ENCODE data around the gene CFAP100.

The CFAP100 gene

GRCh38 chr3:126459763-126460127 lies 65.0 kb downstream of the CFAP100 start:
- H3K4me1 ChIP-seq (ENCODE audit: insufficient read depth, insufficient read length), result no peaks in the 10 kb centered on the region
- H3K27me3 ChIP-seq (ENCODE audit: insufficient read depth, insufficient read length), result no peaks in the 10 kb centered on the region
- no peak overlapping the region for H3K4me3 ChIP-seq (ENCODE audit: insufficient read length, low read depth)
- no peak for DNase-seq (ENCODE audit: low read depth, low spot score)
- TF ChIP-seq YY1 (IDR thresholded peaks at IDR 0.05; ENCODE audit: insufficient read depth, insufficient read length) (no peak), ZNF274 (IDR thresholded peaks at IDR 0.05; ENCODE audit: low read depth, low read length) (no peak), SUZ12 (IDR thresholded peaks at IDR 0.05; ENCODE audit: extremely low read depth, insufficient read depth, insufficient read length) (no peak)
- peaks cover 90% of the 10 kb centered on the region for H3K36me3 ChIP-seq (ENCODE audit: insufficient read depth, insufficient read length, low read length)
- no peaks in the 10 kb centered on the region for H3K9me3 ChIP-seq (ENCODE audit: insufficient read depth, low read length)
- no peak overlapping the region for H3K9ac ChIP-seq (ENCODE audit: insufficient read length, low read depth)

- Histone ChIP-seq H3K9me3 (ENCODE audit: insufficient read depth, low read length) (no peaks in the 10 kb centered on the region), H3K36me3 (ENCODE audit: insufficient read depth, insufficient read length, low read length) (peaks cover 90% of the 10 kb centered on the region), H3K4me3 (ENCODE audit: insufficient read length, low read depth) (no peak overlapping the region), H3K27me3 (ENCODE audit: insufficient read depth, insufficient read length) (no peaks in the 10 kb centered on the region), H3K4me1 (ENCODE audit: insufficient read depth, insufficient read length) (no peaks in the 10 kb centered on the region), H3K9ac (ENCODE audit: insufficient read length, low read depth) (no peak overlapping the region)
- TF ChIP-seq YY1 (IDR thresholded peaks at IDR 0.05; ENCODE audit: insufficient read depth, insufficient read length), result no peak
- TF ChIP-seq ZNF274 (IDR thresholded peaks at IDR 0.05; ENCODE audit: low read depth, low read length), result no peak
- no peak for TF ChIP-seq SUZ12 (IDR thresholded peaks at IDR 0.05; ENCODE audit: extremely low read depth, insufficient read depth, insufficient read length)
- DNase-seq (ENCODE audit: low read depth, low spot score), result no peak
These were observed 65.7 kb downstream of the CFAP100 start for GRCh38 chr3:126460381-126460780.

GRCh38 chr3:126461450-126462070 lies 66.9 kb downstream of the CFAP100 start:
- no peak overlapping the region for H3K4me3 ChIP-seq (ENCODE audit: insufficient read length, low read depth)
- DNase-seq (ENCODE audit: low read depth, low spot score), result no peak
- peaks cover 96% of the 10 kb centered on the region for H3K36me3 ChIP-seq (ENCODE audit: insufficient read depth, insufficient read length, low read length)
- H3K9ac ChIP-seq (ENCODE audit: insufficient read length, low read depth), result no peak overlapping the region
- H3K27me3 ChIP-seq (ENCODE audit: insufficient read depth, insufficient read length), result no peaks in the 10 kb centered on the region
- no peaks in the 10 kb centered on the region for H3K4me1 ChIP-seq (ENCODE audit: insufficient read depth, insufficient read length)
- no peaks in the 10 kb centered on the region for H3K9me3 ChIP-seq (ENCODE audit: insufficient read depth, low read length)
- TF ChIP-seq SUZ12 (IDR thresholded peaks at IDR 0.05; ENCODE audit: extremely low read depth, insufficient read depth, insufficient read length) (no peak), YY1 (IDR thresholded peaks at IDR 0.05; ENCODE audit: insufficient read depth, insufficient read length) (no peak), ZNF274 (IDR thresholded peaks at IDR 0.05; ENCODE audit: low read depth, low read length) (no peak)

- no peaks in the 10 kb centered on the region for H3K27me3 ChIP-seq (ENCODE audit: insufficient read depth, insufficient read length)
- H3K4me1 ChIP-seq (ENCODE audit: insufficient read depth, insufficient read length), result no peaks in the 10 kb centered on the region
- no peak overlapping the region for H3K4me3 ChIP-seq (ENCODE audit: insufficient read length, low read depth)
- no peak overlapping the region for H3K9ac ChIP-seq (ENCODE audit: insufficient read length, low read depth)
- TF ChIP-seq ZNF274 (IDR thresholded peaks at IDR 0.05; ENCODE audit: low read depth, low read length) (no peak), SUZ12 (IDR thresholded peaks at IDR 0.05; ENCODE audit: extremely low read depth, insufficient read depth, insufficient read length) (no peak), YY1 (IDR thresholded peaks at IDR 0.05; ENCODE audit: insufficient read depth, insufficient read length) (no peak)
- no peak for DNase-seq (ENCODE audit: low read depth, low spot score)
- H3K9me3 ChIP-seq (ENCODE audit: insufficient read depth, low read length), result no peaks in the 10 kb centered on the region
- H3K36me3 ChIP-seq (ENCODE audit: insufficient read depth, insufficient read length, low read length), result peaks cover 98% of the 10 kb centered on the region
These were observed 68.8 kb downstream of the CFAP100 start for GRCh38 chr3:126463521-126463920.

GRCh38 chr3:126464093-126464492 lies 69.4 kb downstream of the CFAP100 start:
- no peaks in the 10 kb centered on the region for H3K9me3 ChIP-seq (ENCODE audit: insufficient read depth, low read length)
- H3K9ac ChIP-seq (ENCODE audit: insufficient read length, low read depth), result no peak overlapping the region
- H3K27me3 ChIP-seq (ENCODE audit: insufficient read depth, insufficient read length), result no peaks in the 10 kb centered on the region
- TF ChIP-seq SUZ12 (IDR thresholded peaks at IDR 0.05; ENCODE audit: extremely low read depth, insufficient read depth, insufficient read length) (no peak), YY1 (IDR thresholded peaks at IDR 0.05; ENCODE audit: insufficient read depth, insufficient read length) (no peak), ZNF274 (IDR thresholded peaks at IDR 0.05; ENCODE audit: low read depth, low read length) (no peak)
- no peak for DNase-seq (ENCODE audit: low read depth, low spot score)
- H3K36me3 ChIP-seq (ENCODE audit: insufficient read depth, insufficient read length, low read length), result peaks cover 98% of the 10 kb centered on the region
- H3K4me1 ChIP-seq (ENCODE audit: insufficient read depth, insufficient read length), result no peaks in the 10 kb centered on the region
- no peak overlapping the region for H3K4me3 ChIP-seq (ENCODE audit: insufficient read length, low read depth)

GRCh38 chr3:126464494-126464893 lies 69.8 kb downstream of the CFAP100 start:
- no peak for DNase-seq (ENCODE audit: low read depth, low spot score)
- peaks cover 98% of the 10 kb centered on the region for H3K36me3 ChIP-seq (ENCODE audit: insufficient read depth, insufficient read length, low read length)
- TF ChIP-seq ZNF274 (IDR thresholded peaks at IDR 0.05; ENCODE audit: low read depth, low read length) (no peak), YY1 (IDR thresholded peaks at IDR 0.05; ENCODE audit: insufficient read depth, insufficient read length) (no peak), SUZ12 (IDR thresholded peaks at IDR 0.05; ENCODE audit: extremely low read depth, insufficient read depth, insufficient read length) (no peak)

GRCh38 chr3:126464997-126465396 lies 70.3 kb downstream of the CFAP100 start:
- H3K9me3 ChIP-seq (ENCODE audit: insufficient read depth, low read length), result no peaks in the 10 kb centered on the region
- no peak overlapping the region for H3K9ac ChIP-seq (ENCODE audit: insufficient read length, low read depth)
- H3K27me3 ChIP-seq (ENCODE audit: insufficient read depth, insufficient read length), result no peaks in the 10 kb centered on the region
- TF ChIP-seq ZNF274 (IDR thresholded peaks at IDR 0.05; ENCODE audit: low read depth, low read length) (no peak), SUZ12 (IDR thresholded peaks at IDR 0.05; ENCODE audit: extremely low read depth, insufficient read depth, insufficient read length) (no peak), YY1 (IDR thresholded peaks at IDR 0.05; ENCODE audit: insufficient read depth, insufficient read length) (no peak)
- peaks cover 98% of the 10 kb centered on the region for H3K36me3 ChIP-seq (ENCODE audit: insufficient read depth, insufficient read length, low read length)
- H3K4me1 ChIP-seq (ENCODE audit: insufficient read depth, insufficient read length), result no peaks in the 10 kb centered on the region
- no peak overlapping the region for H3K4me3 ChIP-seq (ENCODE audit: insufficient read length, low read depth)
- no peak for DNase-seq (ENCODE audit: low read depth, low spot score)

More at GRCh38 chr3:126464494-126464893, 69.8 kb downstream of the CFAP100 start:
- Histone ChIP-seq H3K27me3 (ENCODE audit: insufficient read depth, insufficient read length) (no peaks in the 10 kb centered on the region), H3K4me1 (ENCODE audit: insufficient read depth, insufficient read length) (no peaks in the 10 kb centered on the region), H3K9ac (ENCODE audit: insufficient read length, low read depth) (no peak overlapping the region), H3K4me3 (ENCODE audit: insufficient read length, low read depth) (no peak overlapping the region), H3K9me3 (ENCODE audit: insufficient read depth, low read length) (no peaks in the 10 kb centered on the region)
